Dendritic cell treated with granulocyte-macrophage colony-stimulating factor and Interleukin-4, amounts not matched to agents 40 ng/mL and 50 ng/mL, for 4 days (primary cell): ENCODE results near the gene FTO.

Experiments
- H3K27ac Mint-ChIP-seq: one replicate; pipeline ENCODE4 v1.8.0; 2022; ENCODE audit warnings: mild to moderate bottlenecking, mixed read lengths
- H3K27me3 Mint-ChIP-seq: one replicate; pipeline ENCODE4 v1.8.0; 2022; ENCODE audit warnings: mild to moderate bottlenecking, mixed read lengths
- H3K36me3 Mint-ChIP-seq: one replicate; pipeline ENCODE4 v1.8.0; 2022; ENCODE audit warnings: low read depth, mixed read lengths
- H3K4me1 Mint-ChIP-seq: one replicate; pipeline ENCODE4 v1.8.0; 2022; ENCODE audit warnings: low read depth, mixed read lengths
- H3K4me3 Mint-ChIP-seq: one replicate; pipeline ENCODE4 v1.8.0; 2022; ENCODE audit warnings: mild to moderate bottlenecking, moderate library complexity, mixed read lengths
- H3K9me3 Mint-ChIP-seq: one replicate; pipeline ENCODE4 v1.8.0; 2022; ENCODE audit warnings: mixed read lengths
- intact Hi-C: fragments of 100-400 bp; cut with micrococcal nuclease; formaldehyde crosslinking; loops from one replicate; pipeline ENCODE4 v1.15.0; 2022

FTO gene

GRCh38 chr16:53771655-53772497 lies 67.9 kb downstream of the FTO start:
- no peak overlapping the region for H3K27ac Mint-ChIP-seq
- intact Hi-C loops: loop anchor here (2.0 to 10.0 kb wide), 4 partner anchors 93 to 1487 kb away; no protein-coding TSS in a partner anchor
- H3K27me3 Mint-ChIP-seq: no peaks in the 10 kb centered on the region
- no peak overlapping the region for H3K4me3 Mint-ChIP-seq
- H3K36me3 Mint-ChIP-seq: no peaks in the 10 kb centered on the region
- H3K4me1 Mint-ChIP-seq: peaks cover 26% of the 10 kb centered on the region
- H3K9me3 Mint-ChIP-seq: no peaks in the 10 kb centered on the region

DNA sequence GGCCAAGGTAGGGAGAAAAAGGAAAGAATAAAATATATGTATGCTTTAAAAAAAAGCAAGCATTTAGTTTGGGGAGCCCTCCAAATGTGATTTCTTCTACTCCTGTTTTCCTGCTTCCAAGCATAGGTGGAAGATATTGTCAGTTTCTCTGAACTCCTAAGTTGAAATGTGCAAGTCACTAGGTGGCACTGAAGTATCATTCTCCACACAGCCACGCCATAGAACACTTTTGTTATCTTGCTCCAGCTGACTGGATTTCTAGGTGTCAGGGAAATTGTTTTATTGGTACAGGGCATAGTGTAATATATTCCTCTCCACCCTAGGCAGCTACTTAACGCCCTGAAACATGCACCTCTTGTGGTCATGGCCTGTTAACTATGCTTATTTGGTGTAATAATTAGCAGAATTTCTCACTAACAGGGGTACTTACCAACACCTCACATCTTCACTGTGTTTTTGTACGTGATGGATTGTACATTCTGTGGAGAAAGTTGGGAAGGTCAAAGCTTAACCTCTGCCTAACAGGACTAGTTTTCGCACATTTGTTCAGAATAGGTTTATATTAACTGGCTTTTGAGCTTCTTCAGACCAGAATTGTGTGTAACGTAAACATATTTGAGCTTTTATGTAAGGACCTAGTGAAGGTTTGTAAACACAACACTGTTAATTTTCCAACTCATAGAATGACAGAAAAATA lies 69.3 kb downstream of the FTO start:
- no peaks in the 10 kb centered on the region for H3K27me3 Mint-ChIP-seq
- H3K4me1 Mint-ChIP-seq: peaks cover 32% of the 10 kb centered on the region
- no peak overlapping the region for H3K27ac Mint-ChIP-seq
- intact Hi-C loops: loop anchor here (2.0 to 10.0 kb wide), 4 partner anchors 92 to 1486 kb away; no protein-coding TSS in a partner anchor
- H3K4me3 Mint-ChIP-seq: no peak overlapping the region
- no peaks in the 10 kb centered on the region for H3K36me3 Mint-ChIP-seq
- H3K9me3 Mint-ChIP-seq: no peaks in the 10 kb centered on the region

DNA sequence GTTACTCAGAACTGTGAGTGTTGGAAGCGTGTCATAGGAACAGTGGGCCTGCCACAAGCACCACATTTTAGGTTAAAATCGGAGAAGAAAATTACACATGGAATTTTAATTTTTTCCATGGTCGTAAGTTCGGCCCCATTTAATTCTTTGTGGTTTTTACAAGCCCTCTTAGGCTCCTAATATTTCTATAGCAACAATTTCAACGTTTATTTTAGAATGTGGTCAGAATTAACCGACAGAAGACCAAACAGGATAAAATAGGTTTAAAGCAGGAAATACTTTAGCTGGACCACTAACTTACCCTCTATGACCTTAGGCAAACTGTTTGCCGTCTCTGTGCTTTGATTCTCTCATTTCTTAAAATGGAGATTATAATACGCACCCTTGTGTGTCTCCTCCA lies 69.9 kb downstream of the FTO start:
- Mint-ChIP-seq H3K4me1 (peaks cover 32% of the 10 kb centered on the region), H3K27me3 (no peaks in the 10 kb centered on the region), H3K9me3 (no peaks in the 10 kb centered on the region), H3K36me3 (no peaks in the 10 kb centered on the region), H3K4me3 (no peak overlapping the region), H3K27ac (no peak overlapping the region)
- intact Hi-C loops: loop anchor here (2.0 to 10.0 kb wide), 4 partner anchors 91 to 1485 kb away; no protein-coding TSS in a partner anchor

DNA sequence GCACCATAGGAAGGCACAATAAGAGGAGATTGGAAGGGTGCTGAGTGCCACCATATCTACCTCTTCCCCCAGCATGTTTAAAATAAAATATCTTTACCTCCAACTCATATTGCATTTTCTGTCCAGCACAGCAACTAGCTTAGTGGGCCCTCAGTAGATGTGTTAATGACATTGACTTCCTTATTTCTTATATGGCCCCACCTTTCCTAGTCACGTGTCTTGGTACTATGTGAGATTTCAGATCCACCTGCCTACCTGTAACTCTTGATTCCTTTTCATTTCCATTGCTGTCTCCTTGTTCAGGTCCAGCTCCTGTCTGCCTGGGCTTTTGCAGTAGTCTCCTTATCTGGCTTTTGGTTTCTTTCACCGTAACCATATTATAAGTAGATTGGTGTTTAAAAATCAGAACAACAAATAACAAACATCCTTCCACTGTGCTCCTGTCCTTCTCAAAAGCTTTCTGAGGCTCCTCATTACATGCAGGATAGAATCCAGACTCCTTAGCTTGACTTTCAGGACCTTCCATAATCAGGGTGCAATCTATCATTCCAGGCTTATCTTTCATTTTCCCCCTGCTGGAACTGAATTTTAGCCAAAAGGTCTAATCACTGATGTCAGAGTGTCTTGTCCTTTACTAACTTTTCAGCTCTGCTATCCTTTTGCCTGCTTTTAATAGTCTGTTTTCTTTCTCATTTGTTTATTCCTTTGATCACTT lies 71.3 kb downstream of the FTO start:
- H3K27ac Mint-ChIP-seq: peak overlapping the region; percentile 77
- intact Hi-C loops: loop anchor here (5.0 to 10.0 kb wide), 3 partner anchors 90 to 1152 kb away; no protein-coding TSS in a partner anchor
- no peaks in the 10 kb centered on the region for H3K9me3 Mint-ChIP-seq
- H3K4me1 Mint-ChIP-seq: peaks cover 35% of the 10 kb centered on the region
- H3K36me3 Mint-ChIP-seq: no peaks in the 10 kb centered on the region
- no peak overlapping the region for H3K4me3 Mint-ChIP-seq
- no peaks in the 10 kb centered on the region for H3K27me3 Mint-ChIP-seq

GRCh38 chr16:53775821-53776431 lies 72.0 kb downstream of the FTO start:
- intact Hi-C loops: loop anchor here (5.0 to 10.0 kb wide), 3 partner anchors 89 to 1151 kb away; no protein-coding TSS in a partner anchor
- Mint-ChIP-seq H3K27me3 (no peaks in the 10 kb centered on the region), H3K27ac (peak overlapping the region; percentile 77), H3K4me3 (peak overlapping the region; percentile 46), H3K4me1 (peaks cover 37% of the 10 kb centered on the region), H3K36me3 (no peaks in the 10 kb centered on the region), H3K9me3 (no peaks in the 10 kb centered on the region)

DNA sequence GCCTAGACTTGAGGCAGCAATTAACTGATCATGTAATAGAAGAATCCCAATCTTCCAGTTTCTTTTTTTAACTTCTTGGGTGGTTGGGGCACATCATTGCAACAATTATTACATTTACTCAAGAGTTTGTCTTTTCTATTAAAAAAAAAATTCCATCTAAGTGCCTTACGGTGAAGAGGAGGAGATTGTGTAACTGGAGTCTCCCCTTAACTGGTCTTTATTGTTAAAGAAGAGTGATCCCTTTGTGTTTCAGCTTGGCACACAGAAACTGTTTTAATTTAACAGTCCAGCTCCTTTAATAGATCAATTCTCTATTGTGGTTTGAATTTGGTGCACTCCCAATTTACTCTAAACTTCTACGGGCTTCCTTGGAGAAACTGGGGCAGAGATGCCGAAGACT lies 75.2 kb downstream of the FTO start:
- H3K36me3 Mint-ChIP-seq: no peaks in the 10 kb centered on the region
- intact Hi-C loops: loop anchor here (5.0 to 10.0 kb wide), 3 partner anchors 86 to 1148 kb away; no protein-coding TSS in a partner anchor

DNA sequence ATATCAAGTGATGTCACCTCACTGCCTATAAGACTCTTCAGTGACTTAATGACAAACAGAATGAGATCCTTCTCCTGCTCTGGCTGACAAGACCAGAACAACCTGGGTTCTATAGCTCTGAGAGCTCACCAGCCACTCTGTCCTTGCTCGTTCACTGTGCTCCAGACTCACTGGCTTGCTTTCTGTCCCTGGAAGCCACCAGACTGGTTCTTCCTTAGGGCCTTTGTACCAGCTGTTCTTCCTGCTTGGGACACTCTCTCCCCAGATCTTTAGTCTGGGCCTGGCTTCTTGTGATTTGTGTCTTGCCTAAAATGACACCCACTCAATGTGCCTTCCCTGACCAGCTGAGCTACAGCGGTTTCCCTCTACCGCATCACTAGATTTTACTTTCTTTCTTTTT lies 76.1 kb downstream of the FTO start:
- Mint-ChIP-seq H3K27ac (no peak overlapping the region), H3K36me3 (no peaks in the 10 kb centered on the region), H3K4me3 (no peak overlapping the region), H3K9me3 (no peaks in the 10 kb centered on the region), H3K27me3 (no peaks in the 10 kb centered on the region), H3K4me1 (peaks cover 29% of the 10 kb centered on the region)
- intact Hi-C loops: no loop called here

More for the DNA sequence above, 75.2 kb downstream of the FTO start:
- Mint-ChIP-seq H3K27me3 (no peaks in the 10 kb centered on the region), H3K27ac (no peak overlapping the region), H3K4me3 (no peak overlapping the region), H3K4me1 (peaks cover 37% of the 10 kb centered on the region), H3K9me3 (no peaks in the 10 kb centered on the region)

DNA sequence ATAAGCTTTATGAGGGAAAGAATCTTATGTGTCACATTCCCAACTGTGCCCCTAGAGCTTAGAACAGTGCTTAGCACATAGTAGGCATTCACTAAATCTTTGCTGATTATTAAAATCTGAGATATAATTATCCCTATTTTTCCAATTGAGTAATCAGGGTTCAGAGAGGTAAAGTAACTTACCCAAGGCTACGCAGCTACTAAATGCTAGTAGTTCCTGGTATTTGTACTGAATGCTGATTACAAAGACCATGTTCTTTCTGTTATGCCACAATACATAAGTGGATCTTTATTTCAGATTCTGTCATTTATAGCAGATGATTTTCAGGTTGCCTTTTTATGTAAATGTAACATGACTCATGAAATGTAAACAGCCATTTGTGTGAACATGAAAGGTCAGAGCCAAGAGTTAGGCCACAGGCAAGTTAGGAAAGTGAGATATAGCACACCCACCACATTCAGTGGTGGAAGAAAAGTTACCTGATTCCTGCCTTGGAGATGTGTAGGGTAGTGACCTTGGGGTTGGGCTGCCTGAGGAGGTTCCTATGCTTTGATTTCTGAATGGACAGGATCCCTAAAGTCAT lies 77.2 kb downstream of the FTO start:
- no peak overlapping the region for H3K27ac Mint-ChIP-seq
- H3K36me3 Mint-ChIP-seq: no peaks in the 10 kb centered on the region
- intact Hi-C loops: no loop called here
- H3K4me3 Mint-ChIP-seq: no peak overlapping the region
- H3K4me1 Mint-ChIP-seq: peaks cover 18% of the 10 kb centered on the region
- H3K9me3 Mint-ChIP-seq: no peaks in the 10 kb centered on the region
- H3K27me3 Mint-ChIP-seq: no peaks in the 10 kb centered on the region

- intact Hi-C loops: no loop called here
- Mint-ChIP-seq H3K27ac (no peak overlapping the region), H3K9me3 (no peaks in the 10 kb centered on the region), H3K4me1 (peaks cover 13% of the 10 kb centered on the region), H3K27me3 (no peaks in the 10 kb centered on the region), H3K4me3 (no peak overlapping the region), H3K36me3 (no peaks in the 10 kb centered on the region)
These were observed 78.2 kb downstream of the FTO start for GRCh38 chr16:53782148-53782547.

- Mint-ChIP-seq H3K4me3 (no peak overlapping the region), H3K9me3 (no peaks in the 10 kb centered on the region), H3K27ac (no peak overlapping the region), H3K27me3 (no peaks in the 10 kb centered on the region), H3K4me1 (peaks cover 10% of the 10 kb centered on the region), H3K36me3 (no peaks in the 10 kb centered on the region)
- intact Hi-C loops: no loop called here
These were observed 80.3 kb downstream of the FTO start for GRCh38 chr16:53784291-53784690.

- Mint-ChIP-seq H3K9me3 (no peaks in the 10 kb centered on the region), H3K36me3 (no peaks in the 10 kb centered on the region), H3K4me3 (no peak overlapping the region), H3K27ac (no peak overlapping the region), H3K4me1 (peaks cover 5% of the 10 kb centered on the region), H3K27me3 (no peaks in the 10 kb centered on the region)
- intact Hi-C loops: no loop called here
These were observed 81.1 kb downstream of the FTO start for GRCh38 chr16:53785044-53785443.

DNA sequence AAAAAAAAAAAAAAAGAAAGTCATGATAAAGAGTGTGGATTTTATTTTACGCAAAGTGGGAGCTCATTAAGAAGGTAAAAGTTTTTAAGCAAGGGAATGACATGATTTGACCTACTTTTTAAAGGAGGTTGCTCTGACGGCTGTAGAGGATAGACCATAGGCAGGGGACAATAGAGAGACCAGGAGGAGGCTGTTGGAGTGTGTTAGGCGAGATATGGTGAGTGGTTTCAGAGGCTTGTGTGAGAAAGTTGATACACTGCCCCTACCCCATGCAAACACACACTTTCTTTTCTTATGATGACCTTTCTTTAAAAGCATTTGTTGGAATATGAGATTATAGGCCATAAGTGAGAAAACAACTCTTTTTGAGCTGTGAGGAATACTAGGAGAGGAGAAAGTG lies 82.0 kb downstream of the FTO start:
- Mint-ChIP-seq H3K36me3 (no peaks in the 10 kb centered on the region), H3K27me3 (no peaks in the 10 kb centered on the region), H3K4me1 (no peaks in the 10 kb centered on the region), H3K4me3 (no peak overlapping the region), H3K9me3 (no peaks in the 10 kb centered on the region), H3K27ac (no peak overlapping the region)
- intact Hi-C loops: no loop called here

- Mint-ChIP-seq H3K4me3 (no peak overlapping the region), H3K36me3 (no peaks in the 10 kb centered on the region), H3K27me3 (no peaks in the 10 kb centered on the region), H3K4me1 (no peaks in the 10 kb centered on the region), H3K27ac (no peak overlapping the region), H3K9me3 (no peaks in the 10 kb centered on the region)
- intact Hi-C loops: no loop called here
These were observed 83.5 kb downstream of the FTO start for GRCh38 chr16:53787423-53787822.
